Activated T-helper 1 cell treated with anti-CD3 and anti-CD28 coated beads, Interleukin-2, amount 50 U/mL, for 16 hours (primary cell): ENCODE data around the gene UBE2E2.
"Not testable (repeated sequence)": the region's sequence is repeated elsewhere in the genome, so short reads cannot be mapped to it uniquely, and the experiment has no call there.

Experiments used
- DNase-seq, 2 donors: peaks; one replicate each; pipeline ENCODE4 v3.0.0-alpha.2; 2020; ENCODE audit warnings: low read depth in 1 of 2, low spot score in 1 of 2

Gene UBE2E2

DNA sequence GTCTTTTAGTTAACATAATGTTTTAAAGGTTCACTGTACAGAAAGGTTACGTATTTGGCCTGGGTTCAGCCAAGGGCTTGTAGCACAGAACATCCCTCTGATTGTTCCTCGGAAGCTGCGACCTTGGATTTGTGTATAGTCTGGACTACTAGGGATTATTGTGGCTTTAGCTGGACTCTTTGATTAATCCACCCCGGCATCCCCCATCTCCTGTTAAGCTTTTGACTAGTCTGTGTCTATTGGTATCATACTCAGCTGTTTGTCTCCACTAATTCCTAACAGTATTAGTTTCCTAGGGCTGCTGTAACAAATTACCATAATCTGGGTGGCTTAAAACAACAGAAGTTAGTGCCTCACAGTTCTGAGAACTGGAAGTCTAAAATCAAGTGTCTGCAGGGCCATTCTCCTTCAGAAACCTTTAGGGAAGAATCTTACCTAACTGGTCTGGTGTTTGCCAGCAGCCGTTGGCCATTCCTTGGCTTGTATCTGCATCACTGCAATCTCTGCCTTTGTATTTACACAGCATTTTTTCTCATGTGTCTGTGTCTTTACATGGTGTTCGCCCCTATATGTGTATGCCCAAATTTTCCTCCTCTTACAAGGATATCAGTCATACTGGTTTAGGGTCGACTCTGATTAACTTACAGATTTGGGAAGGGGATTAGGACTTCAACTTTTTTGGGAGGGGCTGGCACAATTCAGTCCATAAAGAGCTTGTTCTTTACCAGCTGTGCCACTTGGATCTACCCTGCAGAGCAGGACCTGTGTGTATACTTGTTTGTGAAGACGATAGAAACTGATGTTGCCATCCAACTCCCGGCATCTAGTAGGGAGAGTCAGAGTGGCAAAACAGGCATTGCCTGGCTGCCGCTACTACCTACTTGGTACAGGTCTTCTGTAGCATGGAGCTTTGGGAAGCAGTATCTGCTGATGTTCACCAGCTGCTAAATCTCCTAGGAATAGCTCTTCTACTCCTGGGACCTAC is 117.8 kb downstream of the UBE2E2 start:
- DNase-seq = no peak

DNA sequence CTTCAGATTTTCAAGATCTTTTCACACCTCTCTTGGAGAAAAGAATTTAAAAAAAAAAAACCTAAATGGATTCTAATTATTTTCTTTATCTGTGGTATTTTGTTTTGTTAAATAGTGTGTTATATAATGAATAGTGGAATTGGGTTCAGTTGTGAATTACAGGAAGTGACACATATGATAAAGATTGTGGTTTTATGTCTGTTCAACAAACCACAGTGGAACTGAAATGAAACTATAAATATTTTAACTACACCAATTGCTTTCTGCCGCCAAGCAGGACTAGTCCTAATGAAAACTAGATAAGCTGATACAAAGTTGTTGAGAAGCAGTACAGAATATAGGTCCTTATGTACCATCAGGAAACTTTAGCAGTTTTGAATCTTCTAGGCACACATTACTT is 121.6 kb downstream of the UBE2E2 start:
- DNase-seq = no peak

DNA sequence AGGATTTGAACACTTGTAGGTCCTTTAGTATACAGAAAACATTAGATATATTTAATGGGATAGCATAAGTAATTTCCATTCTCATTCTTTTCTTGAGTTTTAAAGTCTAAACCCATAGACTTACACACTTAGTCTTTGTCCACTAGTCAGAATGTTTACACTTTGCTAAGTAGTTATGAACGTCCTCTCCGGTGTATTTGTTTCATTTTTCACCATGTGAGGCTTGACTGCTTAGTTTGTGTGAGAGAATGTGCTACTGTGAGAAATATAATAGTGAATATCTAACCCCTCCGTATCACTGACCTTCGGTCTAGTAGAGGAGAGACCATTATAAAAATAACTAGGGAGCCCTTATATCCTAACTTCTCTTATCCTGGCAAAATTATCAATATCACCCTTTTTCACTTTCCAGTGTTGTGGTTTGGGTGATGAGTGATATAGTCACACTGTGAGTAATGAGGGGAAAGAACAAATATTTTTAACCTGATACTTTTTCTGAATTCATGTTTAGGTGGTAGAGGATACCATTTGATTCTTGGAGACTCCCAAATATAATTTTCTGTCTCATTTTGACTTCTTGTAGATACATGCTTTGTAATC is 122.4 kb downstream of the UBE2E2 start:
- DNase-seq = no peak

DNA sequence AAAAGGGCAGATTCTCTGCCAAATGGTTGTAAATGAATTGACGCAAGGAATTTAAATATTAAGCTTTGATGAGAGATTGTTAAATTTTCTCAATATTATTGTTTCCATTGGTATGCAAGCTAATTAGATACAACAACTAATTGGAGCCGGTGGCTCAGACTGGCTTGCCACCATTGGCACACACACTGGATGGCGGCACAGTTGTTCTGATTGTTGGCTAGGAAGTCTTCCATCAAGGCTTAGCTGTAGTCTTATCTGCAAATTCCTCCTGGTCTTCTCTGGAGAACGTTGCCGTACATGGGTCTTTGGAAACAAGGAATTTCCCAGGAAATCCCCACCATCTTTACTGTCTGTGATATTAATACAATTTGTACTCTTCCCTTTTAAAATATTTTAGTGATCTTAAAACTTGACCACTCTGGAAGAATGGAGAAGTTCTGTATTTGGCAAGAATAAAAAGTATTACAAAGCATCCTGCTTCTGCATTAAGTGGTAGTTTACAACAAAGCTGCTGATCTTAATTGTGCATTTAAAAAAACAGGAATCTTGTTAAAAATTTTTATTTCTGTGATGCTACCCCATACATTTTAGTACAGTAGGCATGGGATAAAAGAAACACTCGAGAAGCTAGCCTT is 126.5 kb downstream of the UBE2E2 start:
- no peak for DNase-seq

DNA sequence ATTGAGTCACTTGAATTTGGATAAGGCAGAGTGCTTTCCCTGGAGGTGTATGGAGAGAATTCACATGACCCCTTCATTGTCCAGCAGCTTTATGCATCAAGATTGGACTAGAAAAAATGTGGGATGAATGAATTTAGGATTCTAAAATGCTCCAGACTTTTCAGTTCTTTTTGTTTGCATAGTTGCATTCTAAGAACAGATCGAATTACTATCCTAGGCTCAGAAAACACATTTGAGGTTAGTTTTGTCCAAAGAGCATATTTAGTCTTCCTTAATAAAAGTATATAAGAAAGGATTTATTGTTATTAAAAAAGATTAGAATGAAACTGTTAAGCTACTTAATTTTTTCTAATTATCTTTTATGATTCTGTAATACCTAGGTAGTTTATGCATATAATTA is 127.4 kb downstream of the UBE2E2 start:
- no peak for DNase-seq

DNA sequence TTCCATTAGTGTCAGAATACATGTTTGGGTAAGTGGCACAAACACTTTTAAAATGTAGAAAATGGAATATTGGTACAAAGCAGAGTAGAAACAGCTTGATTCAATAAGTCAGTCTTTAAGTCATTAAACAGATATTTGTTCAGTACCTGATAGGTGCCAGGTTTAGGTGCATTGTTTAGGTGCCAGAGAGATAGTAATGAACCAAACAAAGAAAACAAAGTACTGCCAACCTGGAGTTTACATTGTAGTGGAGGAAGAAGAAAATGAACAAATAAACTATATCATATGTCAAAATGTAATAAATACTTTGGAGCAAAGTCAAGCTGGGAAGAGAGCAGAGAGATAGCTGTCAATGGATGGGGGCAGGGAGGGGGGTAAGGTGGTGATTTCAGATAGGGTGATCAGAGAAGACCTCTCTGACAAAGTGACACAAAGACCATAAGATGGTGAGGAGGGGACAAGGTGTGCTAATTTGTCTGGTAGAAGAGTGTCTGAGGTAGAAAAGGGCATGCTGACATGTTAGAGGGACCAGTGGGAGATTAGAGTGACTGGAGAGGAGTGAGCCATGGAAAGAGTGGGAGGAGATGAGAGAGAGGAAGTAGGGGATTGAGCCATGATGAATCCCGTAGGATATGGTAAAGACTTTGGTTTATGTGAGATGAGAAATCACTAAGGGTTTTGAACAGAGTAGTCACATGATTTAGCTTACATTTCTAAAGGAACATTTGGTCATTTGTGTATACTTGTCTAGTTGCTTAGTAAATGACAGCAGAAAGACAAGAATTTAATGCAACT is 128.2 kb downstream of the UBE2E2 start:
- no peak for DNase-seq

DNA sequence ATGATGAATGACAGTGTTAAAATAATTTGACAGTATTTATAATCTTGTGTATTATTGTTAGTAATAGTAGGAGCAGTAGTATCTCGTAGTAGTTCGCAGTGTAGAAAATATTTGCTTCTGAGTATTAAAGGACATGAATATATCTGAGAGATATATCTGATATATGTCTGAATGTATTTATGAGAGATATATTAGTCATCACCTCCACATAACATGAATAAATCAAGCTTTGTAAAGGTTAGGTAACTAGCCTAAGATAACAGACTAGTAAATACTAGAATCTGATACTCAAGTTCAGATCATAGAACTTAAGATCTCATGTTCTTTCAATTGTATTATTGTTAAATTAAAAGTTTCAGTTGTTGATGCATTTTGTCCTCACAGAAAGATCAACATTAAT is 130.5 kb downstream of the UBE2E2 start:
- DNase-seq = no peak

DNA sequence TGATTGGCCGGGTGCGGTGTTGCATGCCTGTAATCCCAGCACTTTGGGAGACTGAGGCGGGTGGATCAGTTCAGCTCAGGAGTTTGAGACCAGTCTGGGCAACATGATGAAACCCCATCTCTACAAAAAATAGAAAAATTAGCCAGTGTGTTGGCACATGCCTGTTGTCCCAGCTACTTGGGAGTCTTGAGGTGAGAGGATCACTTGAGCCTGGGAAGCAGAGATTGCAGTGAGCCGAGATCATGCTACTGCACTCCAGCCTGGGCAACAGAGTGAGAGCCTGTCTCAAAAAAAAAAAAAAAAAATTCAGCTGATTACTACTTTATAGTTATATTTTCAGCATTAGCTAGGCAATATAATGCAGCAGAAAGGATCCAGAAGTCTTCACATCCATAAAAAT is 133.7 kb downstream of the UBE2E2 start:
- not testable (repeated sequence) for DNase-seq

DNA sequence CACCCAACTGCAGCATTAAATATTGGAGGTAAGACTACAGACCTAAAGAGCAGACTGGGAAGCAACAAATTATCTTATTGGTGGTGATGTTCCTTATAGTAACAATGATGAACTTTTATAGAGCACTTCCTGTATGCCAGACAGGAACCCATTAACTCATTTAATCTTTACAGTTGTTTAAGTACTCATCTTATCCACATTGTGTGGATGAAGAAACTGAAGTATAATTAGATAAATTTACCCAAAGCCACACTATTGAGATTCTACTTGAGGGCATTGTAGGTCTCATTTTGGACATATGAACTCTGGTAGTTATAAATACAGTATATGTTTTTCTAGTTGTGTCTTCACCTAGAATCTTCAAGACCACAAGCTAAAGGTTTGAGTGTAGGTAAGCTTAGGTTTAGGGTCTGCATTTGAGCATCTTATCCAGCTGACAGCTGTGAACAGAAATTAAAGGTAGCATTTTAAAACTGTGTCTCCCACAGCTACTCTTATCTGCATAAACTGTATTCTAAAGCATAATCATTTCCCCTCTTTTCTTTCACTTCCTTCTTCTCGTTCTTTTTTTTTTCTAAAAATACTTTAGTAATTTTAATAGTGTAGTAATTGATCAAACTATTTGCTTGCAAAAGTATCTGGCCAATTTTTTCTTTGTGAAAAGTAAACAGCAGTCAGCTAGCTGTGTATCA is 138.2 kb downstream of the UBE2E2 start:
- no peak for DNase-seq

DNA sequence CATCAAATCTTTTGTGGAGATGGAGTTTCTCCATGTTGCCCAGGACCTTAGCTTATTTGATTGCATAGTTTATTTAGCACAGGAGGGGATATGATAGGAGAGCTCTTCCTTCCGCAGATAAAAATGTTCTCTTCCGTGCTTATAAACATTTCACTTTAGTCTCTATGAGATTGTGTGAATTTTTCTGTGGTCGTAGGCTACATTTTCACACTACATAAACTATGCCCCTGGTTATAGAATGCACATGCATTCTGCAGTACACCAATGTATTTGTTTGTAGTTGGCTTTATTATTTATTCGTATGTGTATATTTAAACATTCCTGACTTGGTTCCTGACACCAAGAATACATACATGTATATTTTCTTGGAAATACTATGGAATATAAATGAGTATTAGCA is 139.2 kb downstream of the UBE2E2 start:
- DNase-seq = no peak

DNA sequence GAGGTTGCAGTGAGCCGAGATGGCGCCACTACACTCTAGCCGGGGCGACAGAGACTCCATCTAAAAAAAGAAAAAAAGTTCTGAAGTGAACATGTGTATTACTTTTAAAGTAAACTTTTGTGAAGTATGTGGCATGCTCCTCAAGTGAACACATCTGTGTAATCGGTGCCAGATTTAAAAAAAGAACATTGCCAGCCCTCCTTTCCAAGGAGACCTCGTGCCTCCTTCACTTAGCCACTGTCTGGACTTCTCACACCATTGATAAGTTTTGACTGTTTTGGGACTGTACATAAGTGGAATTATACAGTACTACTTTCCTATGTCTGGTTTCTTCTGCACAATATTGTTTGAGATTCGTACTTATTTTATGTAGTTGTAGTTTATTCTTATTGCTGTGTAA is 140.4 kb downstream of the UBE2E2 start:
- DNase-seq = no peak

DNA sequence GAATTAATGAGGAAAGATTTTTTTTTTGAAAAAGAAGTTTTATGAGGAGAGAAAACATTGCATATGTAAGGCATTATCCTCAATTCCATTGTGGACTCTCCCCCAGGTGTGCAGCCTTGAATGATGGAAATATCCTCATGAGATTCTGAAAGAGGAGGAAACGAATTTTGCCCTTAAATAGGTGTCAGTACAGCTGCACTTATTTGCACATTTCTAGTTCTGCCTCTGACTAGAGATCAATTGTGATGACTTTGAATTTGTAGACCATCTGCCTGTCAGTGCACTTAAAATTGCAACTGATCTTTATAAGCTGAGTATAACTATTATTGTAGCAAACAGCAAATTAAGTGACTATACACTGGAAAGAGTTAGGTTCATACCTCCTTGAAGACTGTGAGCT is 141.8 kb downstream of the UBE2E2 start:
- DNase-seq = no peak

DNA sequence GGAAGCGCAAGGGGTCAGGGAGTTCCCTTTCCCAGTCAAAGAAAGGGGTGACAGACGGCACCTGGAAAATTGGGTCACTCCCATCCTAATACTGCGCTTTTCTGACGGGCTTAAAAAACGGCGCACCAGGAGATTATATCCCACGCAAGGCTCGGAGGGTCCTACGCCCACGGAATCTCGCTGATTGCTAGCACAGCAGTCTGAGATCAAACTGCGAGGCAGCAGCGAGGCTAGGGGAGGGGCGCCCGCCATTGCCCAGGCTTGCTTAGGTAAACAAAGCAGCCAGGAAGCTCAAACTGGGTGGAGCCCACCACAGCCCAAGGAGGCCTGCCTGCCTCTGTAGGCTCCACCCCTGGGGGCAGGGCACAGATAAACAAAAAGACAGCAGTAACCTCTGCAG is 146.3 kb downstream of the UBE2E2 start:
- DNase-seq = not testable (repeated sequence)

DNA sequence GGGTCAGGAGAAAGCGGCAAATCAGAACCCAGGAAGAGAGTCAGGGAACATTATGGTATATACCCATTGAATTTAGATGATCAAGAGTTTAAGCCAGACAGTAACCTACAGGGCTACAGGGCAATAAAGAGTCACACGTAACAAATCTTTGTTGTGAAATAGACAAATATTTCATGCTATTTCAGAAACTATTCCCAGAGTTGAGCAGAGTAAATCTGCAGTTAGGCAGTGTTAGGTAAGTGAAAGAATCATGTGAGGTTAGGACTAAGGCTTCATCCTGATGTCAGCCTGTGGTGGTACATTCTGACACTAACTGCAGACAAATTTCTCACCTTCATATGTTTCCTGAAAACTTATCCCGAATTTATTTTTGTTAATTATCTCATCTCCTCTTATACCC is 153.0 kb downstream of the UBE2E2 start:
- no peak for DNase-seq

DNA sequence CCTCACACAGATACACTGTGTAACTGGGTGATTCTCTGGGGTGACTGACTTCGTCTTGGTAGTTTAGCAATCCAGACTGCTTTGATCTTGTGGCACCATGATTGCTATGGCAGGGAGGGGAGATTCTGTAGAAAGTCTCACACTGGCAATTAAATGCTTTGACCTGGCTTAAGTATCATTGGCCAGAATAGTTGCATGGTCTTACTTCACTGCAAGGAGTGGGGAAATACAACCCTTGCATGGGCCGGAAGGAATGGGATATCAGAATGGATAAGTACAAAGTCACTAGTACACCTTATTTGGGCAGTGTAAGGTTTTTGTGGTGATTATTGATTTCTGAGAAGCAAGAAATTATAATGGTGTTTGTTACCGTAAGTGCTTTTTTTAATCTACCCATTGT is 153.8 kb downstream of the UBE2E2 start:
- no peak for DNase-seq

DNA sequence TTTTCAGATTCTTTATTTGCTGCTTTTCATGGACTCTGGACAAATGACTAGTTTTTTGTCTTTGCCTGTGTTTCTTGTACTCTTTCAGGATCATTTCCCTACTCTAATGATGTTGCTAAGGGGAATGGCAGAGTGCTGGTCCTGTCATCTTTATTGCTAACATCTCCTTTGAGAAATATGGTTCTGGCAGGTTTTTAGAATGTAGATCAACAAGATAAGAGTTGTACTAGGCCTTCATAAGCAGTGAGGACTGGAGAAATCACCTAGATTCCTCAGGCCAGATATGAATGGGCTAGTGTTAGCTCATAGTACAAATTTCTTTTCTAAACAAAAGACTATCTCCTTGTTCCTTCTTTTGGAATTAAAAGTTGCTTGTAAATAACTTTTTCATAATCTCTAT is 156.0 kb downstream of the UBE2E2 start:
- no peak for DNase-seq

DNA sequence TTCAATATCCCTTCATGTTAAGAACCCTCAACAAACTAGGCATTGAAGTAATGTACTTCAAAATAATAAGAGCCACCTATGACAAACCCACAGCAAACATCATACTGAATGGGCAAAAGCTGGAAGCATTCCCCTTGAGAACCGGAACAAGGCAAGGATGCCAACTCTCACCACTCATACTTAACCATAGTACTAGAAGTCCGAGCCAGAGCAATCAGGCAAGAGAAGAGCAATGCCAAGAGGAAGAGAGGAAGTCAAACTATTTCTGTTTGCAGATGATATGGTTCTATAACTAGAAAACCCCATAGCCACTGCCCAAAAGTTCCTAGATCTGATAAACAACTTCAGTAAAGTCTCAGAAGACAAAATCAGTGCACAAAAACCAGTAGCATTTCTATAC is 161.9 kb downstream of the UBE2E2 start:
- DNase-seq = no peak

DNA sequence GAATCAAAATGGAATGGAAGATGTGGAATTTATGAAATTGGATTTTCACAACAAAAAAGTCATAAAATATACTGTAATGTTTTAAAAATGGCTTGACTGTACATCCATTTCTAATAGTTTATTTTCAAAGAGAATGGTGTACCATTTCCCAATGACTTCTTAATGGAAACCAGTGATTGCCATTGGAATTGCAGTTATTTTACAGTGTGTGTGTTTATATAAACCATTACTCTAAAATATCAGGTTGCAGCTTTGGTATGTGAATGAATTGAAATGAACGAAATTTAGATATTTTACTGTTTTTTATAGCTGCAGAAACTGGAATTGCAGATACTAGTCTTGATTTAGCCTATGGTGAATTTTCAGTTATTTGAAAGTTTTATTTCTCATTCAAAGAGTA is 165.6 kb downstream of the UBE2E2 start:
- no peak for DNase-seq

DNA sequence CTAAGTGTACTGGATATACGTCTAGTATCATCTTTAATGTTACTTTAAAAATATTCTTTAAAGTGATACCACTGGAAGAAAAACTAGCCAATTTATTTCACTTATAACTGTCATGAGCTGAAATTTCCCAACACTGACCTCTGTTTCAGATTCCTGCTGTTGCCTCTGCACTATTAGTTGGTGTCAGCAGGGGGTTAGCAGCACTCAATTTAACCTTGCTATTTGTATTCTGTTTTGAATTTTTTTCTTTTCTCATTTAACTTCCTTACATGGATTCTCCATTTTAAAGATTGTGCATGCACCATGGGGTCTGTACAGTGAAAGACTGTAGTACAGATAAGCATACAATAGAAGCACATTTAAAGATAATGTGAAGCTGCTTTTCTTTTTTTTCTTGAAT is 169.2 kb downstream of the UBE2E2 start:
- DNase-seq = no peak

DNA sequence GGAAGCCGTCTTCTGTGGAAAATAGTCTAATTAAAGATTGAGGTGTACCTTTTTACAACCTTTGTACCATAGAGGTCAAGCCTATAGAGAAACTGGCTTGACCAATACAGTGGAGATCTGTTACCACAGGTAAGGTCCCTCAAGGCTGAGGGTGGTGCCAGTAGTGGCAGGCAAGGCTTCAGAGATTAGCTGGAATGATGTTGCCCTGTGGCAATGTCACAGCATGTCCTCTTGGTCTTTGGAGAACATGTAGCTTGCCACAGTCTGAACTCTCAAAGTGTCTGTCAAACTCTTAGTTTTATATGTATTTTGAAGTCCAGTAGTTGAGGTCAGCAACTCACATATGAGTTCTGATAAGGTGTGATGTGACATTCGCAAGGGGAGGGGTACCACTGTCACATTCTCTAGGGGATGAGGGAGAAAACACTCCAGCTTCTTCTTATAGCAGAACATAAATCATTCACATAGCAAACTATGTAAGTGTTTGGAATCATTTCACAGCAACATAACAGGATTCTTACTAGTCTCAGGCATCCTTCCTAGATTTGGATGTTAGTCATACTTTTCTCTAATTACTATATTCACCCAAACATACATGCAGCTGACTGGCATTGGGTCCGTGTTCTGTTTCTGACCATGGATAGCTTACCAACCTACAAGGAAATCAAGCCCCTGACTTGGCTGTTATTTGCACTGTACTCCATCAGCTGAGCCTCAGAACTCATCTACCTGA is 173.6 kb downstream of the UBE2E2 start:
- no peak for DNase-seq
